ENCODE data around the gene CLIP3. TPM values are rescaled to one million over a fixed set of nuclear protein-coding genes. Genes with fewer than 3 reads are reported as not detected.

Gene CLIP3
- total and polyA plus RNA-seq, 2 donors (not counting 1 experiment from before 2014, with no cell fraction given) = 14.7 to 19.8 TPM

- Histone ChIP-seq H3K4me2 (ENCODE audit: extremely low read depth, insufficient read depth, low read length) (no peak overlapping the region), H3K27me3 (ENCODE audit: control insufficient read depth, insufficient read depth, low read length) (no peaks in the 10 kb centered on the region), H3K79me2 (ENCODE audit: control insufficient read depth, insufficient read depth, low read length) (no peaks in the 10 kb centered on the region), H3K4me1 (ENCODE audit: control insufficient read depth, extremely low read depth, insufficient read depth, low read length) (peaks cover 2% of the 10 kb centered on the region), H3K9me3 (ENCODE audit: control insufficient read depth, insufficient read depth, low read depth, low read length) (no peaks in the 10 kb centered on the region), H2AFZ (ENCODE audit: low read length) (no peak overlapping the region), H3K9ac (ENCODE audit: insufficient read depth, low read length) (no peak overlapping the region), H3K27ac (ENCODE audit: insufficient read depth, low read length) (no peak overlapping the region), H3K36me3 (ENCODE audit: control insufficient read depth, insufficient read depth, low read length) (peaks cover 9% of the 10 kb centered on the region), H4K20me1 (ENCODE audit: control insufficient read depth, extremely low read depth, insufficient read depth, low read length) (no peaks in the 10 kb centered on the region), H3K4me3 (replicated peaks in 1 of 4; ENCODE audit: control extremely low read depth in 1 of 4, insufficient read depth in 1 of 4, low read depth in 3 of 4, low read length in 4 of 4) (no peak overlapping the region)
- DNase-seq (ENCODE audit: low read depth in 2 of 2) = no peak
- TF ChIP-seq CTCF (conservative IDR thresholded peaks at IDR 0.05 in 1 of 2, IDR thresholded peaks at IDR 0.05 in 1 of 2; ENCODE audit: low read depth in 1 of 2, low read length in 2 of 2) (no peak), EZH2 (IDR thresholded peaks at IDR 0.05; ENCODE audit: low read length, missing control alignments) (no peak)
Observed at GRCh38 chr19:36067681-36068080, 35.0 kb upstream of the CLIP3 start.

- Histone ChIP-seq H2AFZ (ENCODE audit: low read length) (no peak overlapping the region), H4K20me1 (ENCODE audit: control insufficient read depth, extremely low read depth, insufficient read depth, low read length) (no peaks in the 10 kb centered on the region), H3K9ac (ENCODE audit: insufficient read depth, low read length) (no peak overlapping the region), H3K27me3 (ENCODE audit: control insufficient read depth, insufficient read depth, low read length) (no peaks in the 10 kb centered on the region), H3K4me3 (replicated peaks in 1 of 4; ENCODE audit: control extremely low read depth in 1 of 4, insufficient read depth in 1 of 4, low read depth in 3 of 4, low read length in 4 of 4) (no peak overlapping the region), H3K4me1 (ENCODE audit: control insufficient read depth, extremely low read depth, insufficient read depth, low read length) (no peaks in the 10 kb centered on the region), H3K9me3 (ENCODE audit: control insufficient read depth, insufficient read depth, low read depth, low read length) (no peaks in the 10 kb centered on the region), H3K36me3 (ENCODE audit: control insufficient read depth, insufficient read depth, low read length) (peaks cover 13% of the 10 kb centered on the region), H3K27ac (ENCODE audit: insufficient read depth, low read length) (no peak overlapping the region), H3K4me2 (ENCODE audit: extremely low read depth, insufficient read depth, low read length) (no peak overlapping the region), H3K79me2 (ENCODE audit: control insufficient read depth, insufficient read depth, low read length) (no peaks in the 10 kb centered on the region)
- TF ChIP-seq EZH2 (IDR thresholded peaks at IDR 0.05; ENCODE audit: low read length, missing control alignments) (no peak), CTCF (conservative IDR thresholded peaks at IDR 0.05 in 1 of 2, IDR thresholded peaks at IDR 0.05 in 1 of 2; ENCODE audit: low read depth in 1 of 2, low read length in 2 of 2) (no peak)
- no peak for DNase-seq (ENCODE audit: low read depth in 2 of 2)
Observed at GRCh38 chr19:36064826-36065225, 32.2 kb upstream of the CLIP3 start.

- H3K4me1 ChIP-seq (ENCODE audit: control insufficient read depth, extremely low read depth, insufficient read depth, low read length) = no peaks in the 10 kb centered on the region
- H3K4me3 ChIP-seq (replicated peaks in 1 of 4; ENCODE audit: control extremely low read depth in 1 of 4, insufficient read depth in 1 of 4, low read depth in 3 of 4, low read length in 4 of 4) = no peak overlapping the region
- no peaks in the 10 kb centered on the region for H3K27me3 ChIP-seq (ENCODE audit: control insufficient read depth, insufficient read depth, low read length)
- no peak overlapping the region for H2AFZ ChIP-seq (ENCODE audit: low read length)
- DNase-seq (ENCODE audit: low read depth in 2 of 2) = no peak
- no peaks in the 10 kb centered on the region for H4K20me1 ChIP-seq (ENCODE audit: control insufficient read depth, extremely low read depth, insufficient read depth, low read length)
- H3K9me3 ChIP-seq (ENCODE audit: control insufficient read depth, insufficient read depth, low read depth, low read length) = no peaks in the 10 kb centered on the region
- TF ChIP-seq CTCF (conservative IDR thresholded peaks at IDR 0.05 in 1 of 2, IDR thresholded peaks at IDR 0.05 in 1 of 2; ENCODE audit: low read depth in 1 of 2, low read length in 2 of 2) = no peak
- no peak for TF ChIP-seq EZH2 (IDR thresholded peaks at IDR 0.05; ENCODE audit: low read length, missing control alignments)
- peaks cover 7% of the 10 kb centered on the region for H3K36me3 ChIP-seq (ENCODE audit: control insufficient read depth, insufficient read depth, low read length)
- peaks cover 16% of the 10 kb centered on the region for H3K79me2 ChIP-seq (ENCODE audit: control insufficient read depth, insufficient read depth, low read length)
- no peak overlapping the region for H3K4me2 ChIP-seq (ENCODE audit: extremely low read depth, insufficient read depth, low read length)
- no peak overlapping the region for H3K27ac ChIP-seq (ENCODE audit: insufficient read depth, low read length)
- no peak overlapping the region for H3K9ac ChIP-seq (ENCODE audit: insufficient read depth, low read length)
Observed at GRCh38 chr19:36061367-36061766, 28.7 kb upstream of the CLIP3 start.

Data from fibroblast of lung (primary cell).